IPS-NIHi7 (cell line): Measurements from ENCODE around the gene ME3.

Experiments used
- DNase-seq: peaks from one replicate; pipeline ENCODE4 v3.0.0; 2012; ENCODE audit warnings: mixed read lengths; ENCODE audit errors: extremely low spot score

Gene ME3

GRCh38 chr11:86489442-86489841 lies 183.0 kb downstream of the ME3 start:
- DNase-seq, result no peak

GRCh38 chr11:86488553-86488952 lies 183.9 kb downstream of the ME3 start:
- DNase-seq, result no peak

DNA sequence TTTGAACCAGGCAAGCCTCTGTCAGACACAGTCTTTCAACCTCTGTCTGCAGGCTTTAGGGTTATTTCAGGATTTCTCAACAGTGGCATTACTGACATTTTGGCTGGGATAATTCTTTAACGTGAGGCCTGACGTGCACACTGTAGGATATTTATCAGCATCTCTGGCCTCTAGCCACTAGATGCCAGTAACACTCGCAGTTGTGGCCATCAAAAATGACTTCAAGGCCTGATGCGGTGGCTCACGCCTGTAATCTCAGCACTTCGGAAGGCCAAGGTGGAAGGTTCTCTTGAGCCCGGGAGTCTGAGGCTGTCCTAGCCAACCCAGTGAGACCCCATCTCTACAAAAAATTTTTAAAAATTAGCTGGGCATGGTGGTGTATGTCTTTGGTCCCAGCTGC lies 184.7 kb downstream of the ME3 start:
- DNase-seq, result no peak

DNA sequence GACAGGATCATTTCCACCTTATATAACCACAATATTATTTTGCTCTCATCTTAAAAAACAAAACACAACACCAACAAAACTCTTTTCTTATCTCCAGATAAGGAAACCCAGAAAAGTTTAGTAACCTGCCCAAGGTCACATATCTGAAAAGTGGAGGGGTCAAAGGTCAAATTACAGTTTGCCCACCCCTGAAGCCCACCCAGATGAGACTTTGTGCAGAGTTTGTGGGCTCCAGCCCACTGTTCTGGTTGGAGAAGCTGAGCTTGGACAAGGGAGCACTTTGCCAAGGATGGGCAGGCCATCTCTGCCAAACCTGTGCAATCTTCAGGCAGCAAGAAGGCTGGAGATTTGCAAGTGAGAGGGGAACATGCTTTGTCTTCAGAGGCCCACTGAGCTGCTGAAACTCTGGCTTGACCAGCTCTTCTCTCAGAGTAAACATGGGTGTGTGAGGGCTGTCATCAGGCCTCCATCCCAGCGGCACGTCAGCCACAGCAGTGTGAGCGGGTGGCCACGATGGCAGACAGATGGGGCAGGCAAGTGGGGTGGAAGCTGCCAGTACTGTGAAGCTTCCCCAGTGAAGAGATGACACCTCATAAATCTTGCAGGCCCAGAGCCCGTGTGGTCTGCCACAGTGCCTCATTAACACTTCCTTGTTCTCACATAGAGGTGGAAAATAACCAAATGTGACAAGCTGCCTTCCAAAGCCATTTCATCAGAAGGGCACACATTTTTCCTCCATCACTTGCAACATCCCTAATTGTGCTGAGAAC lies 186.0 kb downstream of the ME3 start:
- no peak for DNase-seq

- DNase-seq, result no peak
Measured at GRCh38 chr11:86484795-86485166, 187.6 kb downstream of the ME3 start.

DNA sequence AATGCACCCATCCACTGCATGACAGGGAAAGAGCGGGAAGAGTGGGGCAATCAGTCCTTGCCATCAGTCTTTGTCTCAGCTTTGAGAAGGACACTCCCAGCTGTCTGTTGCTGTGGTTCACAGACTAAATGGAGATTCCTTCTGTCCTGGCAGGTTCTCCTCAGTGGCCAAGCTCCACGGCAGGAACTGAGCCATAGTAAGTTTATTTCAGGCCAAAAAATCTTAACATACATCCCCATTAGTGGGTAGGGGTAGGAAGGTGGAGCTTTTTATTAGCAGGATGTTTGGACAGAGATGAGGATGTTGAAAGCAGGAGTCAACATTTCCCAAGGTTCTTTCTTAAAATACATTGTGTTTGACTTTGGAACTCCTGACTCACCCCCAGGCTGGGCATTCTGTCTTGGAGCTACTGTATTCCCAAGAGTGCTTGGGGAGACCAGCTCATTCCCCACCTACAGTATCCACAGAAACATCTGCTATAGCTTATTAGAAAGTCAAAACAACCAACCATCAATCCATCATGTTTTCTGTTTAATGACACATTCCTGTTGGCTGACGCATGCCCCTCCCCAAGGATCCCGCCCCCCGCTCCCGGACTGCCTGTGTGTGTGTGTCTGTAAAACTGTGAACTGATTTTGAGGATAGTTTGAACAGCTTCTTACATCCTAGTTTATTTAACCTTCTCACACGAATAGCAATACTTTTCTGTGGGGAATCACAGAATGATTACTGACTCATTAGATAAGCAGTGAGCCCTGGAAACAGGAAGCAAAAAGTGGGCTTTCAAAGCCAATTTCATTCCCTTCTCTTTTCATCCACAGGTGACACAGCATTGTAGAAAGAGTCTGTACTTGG lies 188.2 kb downstream of the ME3 start:
- no peak for DNase-seq

- no peak for DNase-seq
Measured at GRCh38 chr11:86483610-86483939, 188.8 kb downstream of the ME3 start.

- DNase-seq, result no peak
Measured at GRCh38 chr11:86482692-86483091, 189.7 kb downstream of the ME3 start.

DNA sequence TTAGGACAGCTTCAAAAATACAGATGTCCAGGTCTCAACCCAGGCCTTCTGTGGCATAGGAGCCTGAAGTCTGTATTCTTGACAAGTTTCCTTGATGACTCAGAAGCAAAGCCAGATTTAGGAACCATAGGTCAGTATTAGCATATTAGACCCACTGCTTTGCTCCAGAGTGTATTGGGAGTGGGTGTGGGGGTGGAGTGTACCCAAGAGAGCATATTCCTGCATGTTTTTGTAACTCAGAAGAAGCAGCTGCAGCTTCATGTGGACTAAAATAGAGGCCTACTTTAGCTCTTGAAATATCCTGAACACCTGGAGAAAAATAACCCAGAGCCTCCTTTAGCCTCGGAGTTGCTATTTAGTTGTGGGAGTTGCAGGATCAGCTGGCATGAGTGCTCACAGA lies 191.0 kb downstream of the ME3 start:
- DNase-seq, result no peak

DNA sequence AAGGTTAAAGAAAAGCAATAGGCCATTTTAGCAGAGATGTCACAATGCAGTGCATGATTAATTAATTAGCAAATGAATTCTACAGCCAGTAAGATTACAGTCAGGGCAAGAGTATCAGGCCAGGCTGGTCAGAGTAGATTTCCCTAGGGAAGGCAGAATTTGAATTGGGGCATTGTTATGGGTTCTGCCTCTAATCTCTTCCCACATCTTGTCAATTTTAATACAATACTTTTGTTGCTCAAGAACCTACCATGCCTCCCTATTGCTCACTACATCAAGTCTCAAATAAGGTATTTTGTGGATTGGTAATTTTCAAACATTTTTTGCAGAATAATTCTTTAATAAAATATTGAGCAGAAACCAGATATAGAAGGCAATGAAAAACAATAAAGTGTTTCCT lies 194.1 kb downstream of the ME3 start:
- DNase-seq, result no peak

- DNase-seq, result no peak
Measured at GRCh38 chr11:86477495-86478155, 194.8 kb downstream of the ME3 start.

DNA sequence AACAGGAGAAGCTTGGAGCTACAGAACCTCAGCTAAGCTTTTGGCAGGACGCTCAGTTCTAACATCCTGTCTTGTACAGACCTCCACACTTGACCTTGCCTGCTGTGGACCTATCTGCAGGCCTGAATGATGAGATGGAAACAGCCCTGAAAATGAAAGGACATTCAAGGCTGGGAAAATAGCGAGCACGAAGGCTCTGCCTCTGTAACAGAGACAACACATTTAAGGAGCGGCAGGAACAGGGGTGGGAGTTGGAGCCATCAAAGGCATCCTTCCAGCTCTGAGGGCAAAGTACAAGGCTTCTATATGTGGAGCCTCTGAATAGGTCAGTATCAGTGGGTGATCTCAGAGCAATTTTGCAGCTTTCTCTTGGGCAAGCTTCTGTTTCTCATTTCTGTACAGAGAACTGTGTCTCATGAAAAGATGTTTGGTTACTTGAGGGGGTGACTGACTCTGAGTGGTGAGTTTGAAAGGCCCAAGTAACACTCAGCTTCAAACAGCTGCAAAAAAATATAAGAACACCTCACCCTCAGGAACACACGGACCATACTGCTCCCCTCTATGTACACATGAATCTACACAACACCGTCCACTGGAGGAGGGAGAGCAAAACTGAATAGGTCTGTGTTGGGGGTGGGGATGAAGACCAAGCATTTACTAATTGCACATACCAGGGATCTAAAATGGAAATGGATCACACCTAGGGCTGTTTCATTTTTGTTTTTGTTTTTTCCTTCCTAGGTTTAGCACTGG lies 196.1 kb downstream of the ME3 start:
- DNase-seq, result no peak

GRCh38 chr11:86475027-86475426 lies 197.4 kb downstream of the ME3 start:
- no peak for DNase-seq

- no peak for DNase-seq
Measured at GRCh38 chr11:86473991-86474833, 198.2 kb downstream of the ME3 start.

GRCh38 chr11:86469491-86470388 lies 202.7 kb downstream of the ME3 start:
- no peak for DNase-seq

GRCh38 chr11:86468169-86468568 lies 204.2 kb downstream of the ME3 start:
- no peak for DNase-seq

GRCh38 chr11:86464509-86465221 lies 207.8 kb downstream of the ME3 start:
- DNase-seq, result no peak

DNA sequence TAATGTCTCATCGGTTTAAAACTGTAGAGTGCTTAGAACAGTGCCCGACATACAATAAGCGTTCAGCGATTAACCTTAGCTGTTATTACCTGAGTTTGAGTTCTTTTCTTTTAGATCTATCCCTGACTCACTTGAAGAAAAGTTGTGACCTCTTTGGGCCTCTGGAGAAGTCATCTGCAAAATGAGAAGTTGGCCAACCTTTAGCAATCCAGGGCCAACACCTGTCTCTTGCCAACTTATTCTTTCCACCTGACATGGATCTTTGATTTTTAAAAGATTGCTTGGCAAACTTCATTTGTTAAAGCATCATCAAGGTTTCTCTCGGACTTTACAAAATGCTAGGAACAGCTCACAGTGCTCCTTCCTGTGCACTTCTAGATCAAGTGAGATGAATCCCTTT lies 208.5 kb downstream of the ME3 start:
- no peak for DNase-seq

DNA sequence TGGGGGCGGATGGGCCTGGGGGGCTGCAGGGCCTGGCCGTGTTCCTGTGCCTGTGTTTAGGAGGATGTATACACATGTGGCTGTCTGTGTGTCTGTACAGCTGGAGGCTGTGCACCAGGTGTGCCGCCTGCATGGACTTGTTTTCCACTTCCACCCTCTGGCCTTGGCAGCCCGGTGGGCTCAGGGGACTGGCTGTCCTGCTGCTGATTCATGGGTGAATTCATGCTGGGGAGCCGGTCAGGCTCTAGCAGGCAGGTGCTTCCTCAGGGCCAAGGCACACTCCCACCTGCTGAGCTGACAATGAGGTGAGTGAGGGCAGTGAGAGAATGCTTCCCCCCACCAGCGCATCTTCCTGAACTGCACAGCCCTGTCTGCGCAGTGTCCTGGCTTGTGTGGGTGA lies 209.3 kb downstream of the ME3 start:
- no peak for DNase-seq
